Activated naive CD4-positive, alpha-beta T cell treated with anti-CD3 and anti-CD28 coated beads for 36 hours (primary cell): ENCODE results near the gene FLG2. TPM values are rescaled to one million over a fixed set of nuclear protein-coding genes. Genes with fewer than 3 reads are reported as not detected.

Experiments used
- CTCF ChIA-PET: fragments of 350-600 bp; sonication (Branson Sonifier 250); formaldehyde crosslinking; loops from one replicate; lab custom pipeline; 2021; ENCODE audit warnings: antibody characterized with exemption; lab: Charles Lee
- DNase-seq: peaks from one replicate; pipeline ENCODE4 v3.0.0-alpha.2; 2020
- H3K27ac Mint-ChIP-seq: one replicate; pipeline ENCODE4 v1.8.0; 2021; ENCODE audit warnings: mild to moderate bottlenecking, mixed read lengths
- H3K27me3 Mint-ChIP-seq: one replicate; pipeline ENCODE4 v1.8.0; 2021; ENCODE audit warnings: low read depth, mixed read lengths
- H3K36me3 Mint-ChIP-seq: one replicate; pipeline ENCODE4 v1.8.0; 2021; ENCODE audit warnings: low read depth, mixed read lengths
- H3K4me1 Mint-ChIP-seq: one replicate; pipeline ENCODE4 v1.8.0; 2021; ENCODE audit warnings: low read depth, mixed read lengths
- H3K4me3 Mint-ChIP-seq: one replicate; pipeline ENCODE4 v1.8.0; 2021; ENCODE audit warnings: mild to moderate bottlenecking, moderate library complexity, mixed read lengths
- H3K9me3 Mint-ChIP-seq: one replicate; pipeline ENCODE4 v1.8.0; 2021; ENCODE audit warnings: mixed read lengths
- intact Hi-C: fragments of 100-400 bp; cut with micrococcal nuclease; formaldehyde crosslinking; loops from one replicate; pipeline ENCODE4 v1.15.1; 2023
- total RNA-seq, 2 experiments: library from RNA; stranded (reverse); gene quantifications; one replicate each; pipeline ENCODE4 v1.2.3, GENCODE V29; 2021

The FLG2 gene
- not detected for total RNA-seq

DNA sequence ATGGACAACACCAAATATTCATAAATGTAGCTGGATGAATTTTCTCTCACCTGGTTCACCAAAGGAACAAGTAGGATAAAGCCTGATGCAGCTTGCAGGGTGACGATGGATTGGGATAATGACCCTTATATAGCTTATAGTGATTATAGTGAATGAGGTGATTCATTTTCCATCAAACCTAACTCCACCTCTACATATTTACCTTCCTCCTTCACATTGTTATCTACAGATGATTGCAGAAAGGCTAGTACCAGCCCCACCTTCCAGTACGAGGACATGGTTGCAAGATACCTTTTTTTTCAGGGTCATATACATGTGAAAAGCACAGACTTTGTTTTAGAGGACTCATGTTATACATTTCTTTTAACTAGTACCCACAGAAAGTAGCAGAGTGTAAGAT lies at the start of gene FLG2:
Gene FLG2, minus strand, starts transcription at position 101 of the 400 bp plus-strand sequence. CDS start 1,122 bp downstream, outside the sequence.
- Mint-ChIP-seq H3K27ac (no peak within 1 kb of the TSS), H3K36me3 (no peaks in the 10 kb centered on the region), H3K27me3 (peaks cover 14% of the 10 kb centered on the region), H3K9me3 (no peaks in the 10 kb centered on the region), H3K4me3 (no peak within 1 kb of the TSS), H3K4me1 (no peaks in the 10 kb centered on the region)
- CTCF ChIA-PET = interaction anchor here (2.8 kb wide), 1 partner anchor 12 kb away, joined by 14 read pairs; no protein-coding TSS in a partner anchor
- intact Hi-C loops = no loop called here
- DNase-seq = no peak

DNA sequence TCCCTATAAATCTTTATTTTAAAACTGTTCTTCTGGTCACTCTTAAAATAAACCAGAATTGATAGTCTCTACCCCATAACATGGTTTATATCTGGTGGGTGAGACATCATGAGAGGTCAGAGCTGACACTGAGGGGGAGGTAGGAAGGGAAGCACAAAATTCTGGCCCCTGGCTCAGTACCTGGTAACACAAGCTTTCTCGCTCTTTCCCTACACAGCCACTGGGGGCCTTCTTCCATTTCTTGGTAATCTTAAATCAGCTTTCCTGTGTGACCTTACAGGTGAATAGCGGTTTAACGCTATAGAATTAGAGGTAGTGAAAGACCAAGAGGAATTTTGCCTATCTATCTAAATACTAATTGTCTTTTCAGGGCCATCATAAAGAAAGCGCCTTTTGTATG lies 48.9 kb upstream of the FLG2 start:
- intact Hi-C loops = no loop called here
- H3K9me3 Mint-ChIP-seq = no peaks in the 10 kb centered on the region
- CTCF ChIA-PET = no interaction called here
- no peak for DNase-seq
- H3K27ac Mint-ChIP-seq = no peak overlapping the region
- no peaks in the 10 kb centered on the region for H3K4me1 Mint-ChIP-seq
- peaks cover 11% of the 10 kb centered on the region for H3K27me3 Mint-ChIP-seq
- no peak overlapping the region for H3K4me3 Mint-ChIP-seq
- H3K36me3 Mint-ChIP-seq = no peaks in the 10 kb centered on the region

DNA sequence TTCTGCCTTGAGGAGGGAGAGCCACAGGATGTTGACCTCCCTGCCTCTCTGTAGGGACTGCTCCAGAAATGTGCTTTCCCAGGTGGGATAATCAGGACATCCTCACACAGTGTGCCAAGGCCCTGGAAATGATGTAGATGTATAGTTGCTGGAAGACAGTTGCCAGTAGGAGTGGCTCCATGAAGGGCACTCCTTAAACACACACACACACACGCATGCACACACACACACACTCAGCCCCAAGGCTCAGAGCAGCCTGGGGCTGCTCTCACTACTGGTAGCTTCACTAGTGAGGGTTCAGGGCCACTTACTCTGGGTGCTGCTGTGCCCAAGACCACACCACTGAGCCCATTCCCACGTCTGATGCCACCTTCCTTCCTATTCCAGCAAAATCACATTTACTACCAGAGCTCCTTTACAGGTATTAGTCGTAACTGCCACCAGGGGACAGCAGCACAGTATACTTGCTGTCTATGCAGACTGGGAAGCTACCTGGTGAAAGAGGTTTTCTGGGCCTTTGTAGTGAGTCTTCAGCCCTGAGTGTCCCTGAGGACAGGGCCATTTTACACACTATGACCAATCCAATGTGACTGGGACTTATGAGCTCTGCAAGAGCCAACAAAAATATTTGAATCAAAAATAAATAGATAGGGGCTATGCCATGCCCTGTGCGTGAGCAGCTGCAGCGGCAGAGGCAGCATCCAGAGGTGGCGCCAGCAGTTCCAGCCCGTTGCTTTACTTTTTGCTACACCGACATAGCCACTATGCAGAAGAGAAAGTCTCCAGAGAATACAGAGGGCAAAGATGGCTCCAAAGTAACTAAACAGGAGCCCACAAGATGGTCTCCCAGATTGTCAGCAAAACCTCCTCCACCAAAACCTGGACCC lies 39.2 kb upstream of the FLG2 start:
- CTCF ChIA-PET = interaction anchor here (0.8 to 3.1 kb wide), 4 partner anchors 42 to 233 kb away, joined by 3 to 27 read pairs (median 6); no protein-coding TSS in a partner anchor
- Mint-ChIP-seq H3K36me3 (no peaks in the 10 kb centered on the region), H3K9me3 (peaks cover 2% of the 10 kb centered on the region), H3K27me3 (peaks cover 14% of the 10 kb centered on the region), H3K27ac (no peak overlapping the region), H3K4me3 (no peak overlapping the region), H3K4me1 (no peaks in the 10 kb centered on the region)
- peak; percentile 22 for DNase-seq
- intact Hi-C loops = loop anchor here (1.0 to 2.0 kb wide), 2 partner anchors 42 to 59 kb away; no protein-coding TSS in a partner anchor

DNA sequence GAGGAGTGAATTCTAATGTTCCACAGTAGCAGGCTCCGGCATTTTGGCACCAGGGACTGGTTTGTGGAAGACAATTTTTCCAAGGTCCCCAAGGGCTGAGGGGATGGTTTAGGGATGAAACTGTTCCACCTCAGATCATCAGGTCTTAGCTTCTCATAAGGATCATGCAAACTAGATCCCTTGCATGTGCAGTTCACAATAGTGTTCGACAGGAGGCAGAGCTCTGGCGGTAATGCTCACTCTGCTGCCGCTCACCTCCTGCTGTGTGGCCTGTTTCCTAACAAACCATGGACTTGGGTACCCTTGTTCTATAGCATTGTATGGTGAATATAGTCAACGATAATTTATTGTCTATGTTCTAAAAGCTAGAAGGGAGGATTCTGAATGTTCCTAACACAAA lies 37.7 kb upstream of the FLG2 start:
- DNase-seq = no peak
- no peak overlapping the region for H3K27ac Mint-ChIP-seq
- CTCF ChIA-PET = interaction anchor here (0.6 to 3.1 kb wide), 2 partner anchors 61 to 903 kb away, joined by 3 to 27 read pairs; no protein-coding TSS in a partner anchor
- H3K4me1 Mint-ChIP-seq = no peaks in the 10 kb centered on the region
- H3K9me3 Mint-ChIP-seq = peaks cover 2% of the 10 kb centered on the region
- H3K27me3 Mint-ChIP-seq = peaks cover 14% of the 10 kb centered on the region
- no peak overlapping the region for H3K4me3 Mint-ChIP-seq
- no peaks in the 10 kb centered on the region for H3K36me3 Mint-ChIP-seq
- intact Hi-C loops = no loop called here

DNA sequence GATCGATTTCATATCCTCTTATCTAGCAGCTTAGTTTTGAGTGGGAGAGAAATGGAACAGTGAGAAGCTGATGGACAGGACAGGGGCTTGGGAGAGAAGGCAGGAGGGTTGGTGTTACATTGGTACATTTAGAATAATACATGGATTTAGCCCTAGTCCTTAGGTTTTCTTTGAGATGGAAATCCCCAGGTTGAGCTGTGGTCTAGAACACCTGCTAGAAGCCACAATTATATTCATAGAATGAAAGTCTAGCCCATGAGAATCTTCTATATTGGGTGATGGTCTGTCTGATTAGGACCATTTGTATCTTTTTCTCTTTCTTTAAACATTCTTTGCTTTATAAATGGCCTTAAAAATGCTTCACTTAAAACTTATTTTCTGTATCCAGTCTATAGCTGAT lies 34.3 kb upstream of the FLG2 start:
- intact Hi-C loops = no loop called here
- CTCF ChIA-PET = no interaction called here
- Mint-ChIP-seq H3K4me1 (no peaks in the 10 kb centered on the region), H3K27ac (no peak overlapping the region), H3K36me3 (no peaks in the 10 kb centered on the region), H3K27me3 (peaks cover 24% of the 10 kb centered on the region), H3K9me3 (no peaks in the 10 kb centered on the region), H3K4me3 (no peak overlapping the region)
- no peak for DNase-seq

DNA sequence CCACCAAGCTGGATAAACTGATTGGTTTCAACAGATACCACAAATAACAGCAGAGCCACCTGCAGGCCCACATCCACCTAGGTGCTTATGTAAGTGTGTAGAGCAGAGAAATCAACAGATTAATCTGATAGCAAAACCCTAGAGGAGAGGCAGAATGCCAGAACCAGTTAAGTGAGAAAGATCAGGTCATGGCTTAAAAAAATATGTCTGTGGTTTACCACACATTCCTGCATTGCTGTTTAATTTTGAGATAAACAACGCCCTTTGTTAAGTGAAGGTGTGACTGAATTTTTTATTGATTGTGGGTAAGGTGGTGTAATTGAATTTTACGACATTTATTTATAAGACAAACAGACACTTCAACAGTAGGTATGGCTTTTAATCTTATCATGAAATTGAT lies 33.1 kb upstream of the FLG2 start:
- Mint-ChIP-seq H3K4me1 (no peaks in the 10 kb centered on the region), H3K27me3 (peaks cover 29% of the 10 kb centered on the region)

DNA sequence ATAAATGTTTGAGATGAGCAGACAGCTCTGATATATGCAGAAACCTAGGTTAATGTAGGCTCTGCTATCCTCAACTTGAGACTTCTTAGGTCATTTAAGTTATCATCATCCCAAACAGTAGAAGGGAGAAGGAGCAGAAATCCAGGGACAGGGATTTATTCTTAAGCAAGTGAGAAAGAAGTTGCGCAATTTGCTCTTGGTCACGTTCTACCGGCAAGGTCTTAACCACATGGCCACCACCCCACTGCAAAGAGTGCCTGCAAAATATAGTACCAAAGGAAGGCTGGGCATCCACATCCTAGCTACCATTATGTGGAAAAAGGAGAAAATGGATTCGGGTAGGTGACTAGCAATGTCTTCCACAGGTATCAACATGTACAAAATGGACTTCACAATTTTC lies 29.1 kb upstream of the FLG2 start:
- CTCF ChIA-PET = interaction anchor here (1.2 to 1.6 kb wide), 2 partner anchors 70 to 103 kb away, joined by 3 to 8 read pairs; no protein-coding TSS in a partner anchor

More for the DNA sequence above, 33.1 kb upstream of the FLG2 start:
- intact Hi-C loops = no loop called here
- DNase-seq = no peak
- Mint-ChIP-seq H3K36me3 (no peaks in the 10 kb centered on the region), H3K27ac (no peak overlapping the region), H3K9me3 (no peaks in the 10 kb centered on the region), H3K4me3 (no peak overlapping the region)
- CTCF ChIA-PET = no interaction called here

DNA sequence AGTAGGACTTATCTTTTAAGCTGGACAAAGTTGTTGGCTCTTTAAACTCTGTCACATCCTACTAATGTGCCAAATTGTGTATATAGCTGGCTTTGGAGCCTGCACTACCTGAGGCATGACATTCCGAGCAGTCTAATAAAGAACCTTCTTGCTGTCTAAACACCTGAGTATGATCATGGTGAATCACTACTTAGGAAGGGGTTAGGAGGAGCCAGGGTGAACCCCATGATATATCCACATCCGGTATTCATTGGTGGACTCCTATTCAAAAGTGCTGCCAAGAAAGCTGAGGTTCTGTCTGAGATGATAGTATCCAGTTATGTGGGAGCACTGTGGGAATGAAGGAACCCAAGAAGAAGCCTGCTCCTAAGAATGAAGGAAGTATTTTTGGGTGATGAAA lies 27.1 kb upstream of the FLG2 start:
- Mint-ChIP-seq H3K9me3 (no peaks in the 10 kb centered on the region), H3K4me1 (no peaks in the 10 kb centered on the region), H3K27ac (no peak overlapping the region), H3K27me3 (peaks cover 23% of the 10 kb centered on the region), H3K4me3 (no peak overlapping the region), H3K36me3 (no peaks in the 10 kb centered on the region)
- CTCF ChIA-PET = interaction anchor here (1.0 kb wide), 1 partner anchor 11 kb away, joined by 4 read pairs; no protein-coding TSS in a partner anchor
- DNase-seq = no peak
- intact Hi-C loops = no loop called here

More for the DNA sequence above, 29.1 kb upstream of the FLG2 start:
- intact Hi-C loops = no loop called here
- Mint-ChIP-seq H3K4me3 (no peak overlapping the region), H3K27me3 (peaks cover 28% of the 10 kb centered on the region), H3K36me3 (no peaks in the 10 kb centered on the region), H3K27ac (no peak overlapping the region), H3K9me3 (no peaks in the 10 kb centered on the region), H3K4me1 (no peaks in the 10 kb centered on the region)
- no peak for DNase-seq

DNA sequence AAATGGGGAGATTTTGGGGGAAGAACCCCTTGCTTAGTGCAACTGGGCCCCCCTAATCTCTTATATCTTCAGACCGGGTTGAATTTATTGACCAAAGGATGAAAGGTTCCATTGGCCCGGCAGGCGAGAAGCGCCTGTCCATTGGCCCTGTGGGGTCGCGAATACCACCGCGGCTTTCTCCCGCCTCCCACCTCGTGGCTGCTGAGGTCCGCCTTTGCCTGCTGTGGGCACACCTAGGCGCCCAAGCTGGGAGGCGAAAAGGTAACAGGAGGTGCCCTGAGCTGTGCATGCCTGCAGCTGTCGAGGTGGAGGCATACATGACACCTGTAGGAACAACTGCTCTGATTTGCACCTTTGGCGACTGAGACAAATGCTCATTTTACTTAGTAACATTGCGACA lies 21.1 kb upstream of the FLG2 start:
- Mint-ChIP-seq H3K36me3 (no peaks in the 10 kb centered on the region), H3K4me1 (no peaks in the 10 kb centered on the region)
- CTCF ChIA-PET = no interaction called here

DNA sequence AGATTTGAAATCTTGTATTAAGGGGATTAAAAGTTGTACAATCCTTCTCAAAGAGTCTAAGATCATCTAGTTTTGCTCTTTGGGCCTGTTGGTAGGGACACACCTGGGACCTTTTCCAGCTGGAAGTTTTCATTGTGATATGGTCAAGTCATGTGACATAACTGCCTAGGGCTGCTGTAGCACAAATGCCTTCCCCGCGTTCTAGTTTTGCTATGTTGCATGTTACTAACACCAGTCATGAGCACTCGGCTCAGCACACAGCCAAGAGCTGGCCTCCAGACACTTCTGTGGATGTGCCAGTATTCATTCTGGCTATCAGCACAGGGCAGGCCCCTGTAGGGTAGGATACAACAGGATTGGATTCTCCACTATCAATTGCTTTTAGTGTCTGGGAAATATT lies 14.6 kb upstream of the FLG2 start:
- Mint-ChIP-seq H3K27me3 (peaks cover 3% of the 10 kb centered on the region), H3K27ac (no peak overlapping the region), H3K36me3 (no peaks in the 10 kb centered on the region), H3K9me3 (peaks cover 1% of the 10 kb centered on the region), H3K4me1 (no peaks in the 10 kb centered on the region), H3K4me3 (no peak overlapping the region)
- CTCF ChIA-PET = no interaction called here
- DNase-seq = no peak
- intact Hi-C loops = no loop called here

More for the DNA sequence above, 21.1 kb upstream of the FLG2 start:
- Mint-ChIP-seq H3K9me3 (no peaks in the 10 kb centered on the region), H3K4me3 (no peak overlapping the region), H3K27me3 (peaks cover 7% of the 10 kb centered on the region), H3K27ac (no peak overlapping the region)
- intact Hi-C loops = no loop called here
- no peak for DNase-seq

DNA sequence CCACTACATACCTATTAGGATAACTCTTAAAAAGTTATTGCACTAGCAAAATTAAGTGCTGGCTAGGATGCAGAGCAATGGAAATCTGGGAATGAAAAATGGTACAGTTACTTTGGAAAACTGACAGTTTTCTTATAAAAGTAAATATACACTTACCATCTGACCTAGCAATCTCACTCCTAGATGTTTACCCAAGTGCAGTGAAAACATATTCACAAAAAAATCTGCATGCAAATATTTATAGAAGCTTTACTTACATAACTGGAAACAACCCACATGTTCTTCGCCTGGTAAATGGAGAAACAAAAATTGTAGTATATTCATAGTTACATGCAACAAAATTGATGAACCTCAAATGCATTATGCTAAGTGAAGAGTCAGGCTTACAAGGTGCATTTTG lies 12.9 kb upstream of the FLG2 start:
- CTCF ChIA-PET = no interaction called here
- peaks cover 8% of the 10 kb centered on the region for H3K27me3 Mint-ChIP-seq
- H3K27ac Mint-ChIP-seq = no peak overlapping the region
- no peak for DNase-seq
- H3K9me3 Mint-ChIP-seq = peaks cover 5% of the 10 kb centered on the region
- no peaks in the 10 kb centered on the region for H3K4me1 Mint-ChIP-seq
- no peak overlapping the region for H3K4me3 Mint-ChIP-seq
- no peaks in the 10 kb centered on the region for H3K36me3 Mint-ChIP-seq
- intact Hi-C loops = no loop called here

DNA sequence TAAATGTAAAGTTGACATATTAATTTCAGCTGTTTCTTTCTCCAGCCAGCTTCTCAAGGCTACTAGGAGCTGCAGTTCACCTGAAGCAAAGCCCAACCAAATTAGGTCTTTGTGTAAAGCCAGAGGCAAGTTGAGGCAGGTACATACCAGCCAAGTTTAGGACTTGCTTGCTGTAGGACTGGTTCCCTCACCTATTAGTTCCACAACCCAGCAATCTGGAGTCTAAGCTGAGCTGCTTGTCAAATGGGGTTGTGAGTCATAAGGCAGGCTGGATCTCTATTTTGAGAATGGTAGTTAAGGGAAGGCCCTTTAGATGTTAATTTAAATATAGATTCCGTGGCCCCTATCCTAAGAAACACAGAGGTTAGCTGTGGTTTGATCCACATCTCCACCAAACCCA lies 7.6 kb upstream of the FLG2 start:
- Mint-ChIP-seq H3K9me3 (peaks cover 5% of the 10 kb centered on the region), H3K36me3 (no peaks in the 10 kb centered on the region), H3K27ac (no peak overlapping the region), H3K4me1 (no peaks in the 10 kb centered on the region), H3K27me3 (peaks cover 13% of the 10 kb centered on the region), H3K4me3 (no peak overlapping the region)
- intact Hi-C loops = no loop called here
- CTCF ChIA-PET = interaction anchor here (1.5 kb wide), 1 partner anchor 11 kb away, joined by 3 read pairs; no protein-coding TSS in a partner anchor
- no peak for DNase-seq

DNA sequence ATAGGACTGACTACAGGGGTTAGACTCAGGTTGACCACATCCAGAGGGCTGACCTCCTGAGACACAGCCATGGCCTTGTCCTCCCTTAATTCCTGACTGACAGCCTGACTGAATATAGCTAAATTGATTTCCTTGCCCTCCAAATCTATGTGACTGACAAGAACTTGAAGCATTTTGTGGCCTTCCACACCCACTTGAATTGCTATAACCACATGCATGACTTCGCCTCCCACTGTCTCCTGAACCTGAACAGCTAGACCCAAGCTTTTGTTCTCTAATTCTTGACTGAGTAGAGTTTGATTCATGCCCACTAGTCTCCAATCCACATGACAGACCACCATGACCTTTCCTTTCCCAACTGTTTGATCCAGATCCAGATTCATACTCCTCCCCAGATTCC lies 3.1 kb downstream of the FLG2 start:
- no peaks in the 10 kb centered on the region for H3K9me3 Mint-ChIP-seq
- DNase-seq = no peak
- no peaks in the 10 kb centered on the region for H3K36me3 Mint-ChIP-seq
- no peaks in the 10 kb centered on the region for H3K4me1 Mint-ChIP-seq
- H3K27me3 Mint-ChIP-seq = peaks cover 22% of the 10 kb centered on the region
- CTCF ChIA-PET = no interaction called here
- no peak overlapping the region for H3K4me3 Mint-ChIP-seq
- no peak overlapping the region for H3K27ac Mint-ChIP-seq
- intact Hi-C loops = no loop called here
